GM12878 (cell line): ENCODE measurements around the gene COA1. TPM values are rescaled to one million over a fixed set of nuclear protein-coding genes. Genes with fewer than 3 reads are reported as not detected.
A peak's percentile ranks its signal among the peaks of the same experiment; 100 is the strongest.

Source experiments
- ATAC-seq: fragments of 200-7000 bp; cut with Tn5 transposase; 3 replicates; pipeline ENCODE4 v1.9.1; 2020; ENCODE audit warnings: mild to moderate bottlenecking, moderate library complexity
- BruUV-seq: library from RNA; stranded (reverse); fragments of 400-500 nt; replicated peaks from 2 replicates; lab custom pipeline; 2021; lab: Mats Ljungman, UMichigan
- CTCF ChIA-PET: fragments of 300-600 bp; sonication (Branson Sonifier 250); formaldehyde crosslinking; extraction: SDS; loops from one replicate; lab custom pipeline; 2021; ENCODE audit warnings: inconsistent platforms; lab: Yijun Ruan, JAX
- POLR2A ChIA-PET: fragments of 350-600 bp; formaldehyde crosslinking; extraction: SDS; loops from one replicate; lab custom pipeline; 2021; ENCODE audit warnings: inconsistent platforms; lab: Charles Lee
- RAD21 ChIA-PET: fragments of 300-600 bp; sonication (Branson Sonifier 250); formaldehyde crosslinking; loops from one replicate; lab custom pipeline; 2023; ENCODE audit warnings: antibody characterized with exemption; ENCODE audit not compliant: unreplicated experiment; lab: Charles Lee
- SMC1A ChIA-PET: fragments of 300-600 bp; sonication (Branson Sonifier 250); formaldehyde crosslinking; loops from one replicate; lab custom pipeline; 2023; ENCODE audit not compliant: unreplicated experiment, uncharacterized antibody; lab: Charles Lee
- DNase-seq: peaks from one replicate; pipeline ENCODE4 v3.0.0-alpha.2; 2011; ENCODE audit warnings: low read depth, low spot score
- FAIRE-seq: peaks from 3 replicates; lab custom pipeline; 2011; peaks lifted over from hg19 to GRCh38; lab: Jason Lieb, UNC
- H2AFZ ChIP-seq: 2 replicates; pipeline ENCODE4 v1.6.0; 2011; ENCODE audit warnings: low read depth, low read length, control low read depth; ENCODE audit not compliant: control insufficient read depth
- H3K27ac ChIP-seq: 2 replicates; pipeline ENCODE4 v1.5.1; 2011; ENCODE audit warnings: control low read depth; ENCODE audit not compliant: control insufficient read depth, insufficient read depth
- H3K27me3 ChIP-seq, 2 experiments: replicated peaks in 1 of 2; 2 replicates each; pipeline versions ENCODE4 v1.6.0 to v1.6.1; 2011; ENCODE audit warnings: low read length in 1 of 2; ENCODE audit not compliant: control insufficient read depth in 2 of 2, insufficient read depth in 2 of 2
- H3K36me3 ChIP-seq, 2 experiments: 2 replicates each; pipeline ENCODE4 v1.5.1; 2011; ENCODE audit warnings: low read length in 1 of 2; ENCODE audit not compliant: control insufficient read depth in 2 of 2, insufficient read depth in 2 of 2
- H3K4me1 ChIP-seq: 2 replicates; pipeline ENCODE4 v1.6.1; 2011; ENCODE audit warnings: mild to moderate bottlenecking, low read length, moderate library complexity, mixed read lengths; ENCODE audit not compliant: control insufficient read depth, insufficient read depth
- H3K4me2 ChIP-seq: 2 replicates; pipeline ENCODE4 v1.6.0; 2011; ENCODE audit warnings: control low read depth; ENCODE audit not compliant: control insufficient read depth, insufficient read depth
- H3K4me3 ChIP-seq: fragments of 200-600 bp; sonication (generic); 2 replicates; pipeline ENCODE4 v1.5.1; 2016
- H3K79me2 ChIP-seq: 2 replicates; pipeline ENCODE4 v1.6.0; 2011; ENCODE audit warnings: low read length; ENCODE audit not compliant: control insufficient read depth, insufficient read depth
- H3K9ac ChIP-seq: 2 replicates; pipeline ENCODE4 v1.8.0; 2011; ENCODE audit warnings: low read length, control low read depth, mixed read lengths; ENCODE audit not compliant: control insufficient read depth, insufficient read depth
- H3K9me3 ChIP-seq: replicated peaks from 3 replicates; pipeline ENCODE4 v1.5.1; 2011; ENCODE audit warnings: mild to moderate bottlenecking, low read length; ENCODE audit not compliant: control insufficient read depth, insufficient read depth
- H4K20me1 ChIP-seq: 2 replicates; pipeline ENCODE4 v1.6.0; 2011; ENCODE audit not compliant: control insufficient read depth, insufficient read depth
- ATF2 ChIP-seq: IDR thresholded peaks from 2 replicates; pipeline ENCODE4 v1.6.1; 2012; ENCODE audit warnings: low read length, inconsistent platforms
- CEBPB ChIP-seq, 2 experiments: fragments of 150-350 bp in 1 of 2; IDR thresholded peaks; 2 replicates each; pipeline ENCODE4 v1.6.1; 2012 to 2014; ENCODE audit warnings: low read depth in 2 of 2, low read length in 2 of 2, borderline replicate concordance in 1 of 2, inconsistent platforms in 1 of 2
- EED ChIP-seq: sonication (generic); IDR thresholded peaks from 2 replicates; pipeline ENCODE4 v1.6.1; 2016; ENCODE audit warnings: antibody characterized with exemption, low read depth
- ESRRA ChIP-seq: IDR thresholded peaks from 2 replicates; pipeline ENCODE4 v1.6.1; 2012; ENCODE audit warnings: mild to moderate bottlenecking, low read length, improper control_type of control experiment
- HCFC1 ChIP-seq: fragments of 150-350 bp; IDR thresholded peaks from 2 replicates; pipeline ENCODE4 v1.6.1; 2014; ENCODE audit warnings: low read length
- HDAC2 ChIP-seq: fragments of 200-600 bp; sonication (generic); IDR thresholded peaks from 2 replicates; pipeline ENCODE4 v1.6.1; 2017
- MYB ChIP-seq: fragments of 150-350 bp; IDR thresholded peaks from 2 replicates; pipeline ENCODE4 v1.6.1; 2014; ENCODE audit warnings: mild to moderate bottlenecking, low read depth, low read length, borderline replicate concordance
- MYC ChIP-seq: IDR thresholded peaks from 2 replicates; pipeline ENCODE4 v1.6.1; 2011; ENCODE audit warnings: mild to moderate bottlenecking, low read length, moderate library complexity, inconsistent platforms; ENCODE audit not compliant: insufficient read depth, insufficient replicate concordance, insufficient read length, severe bottlenecking
- NR2F1 ChIP-seq: fragments of 450-650 bp; conservative IDR thresholded peaks from 2 replicates; pipeline ENCODE4 v1.6.1; 2017; ENCODE audit warnings: mild to moderate bottlenecking
- POU2F2 ChIP-seq: IDR thresholded peaks from 3 replicates; pipeline ENCODE4 v1.6.1; 2011; ENCODE audit warnings: low read depth, mild to moderate bottlenecking, low read length, borderline replicate concordance
- RAD51 ChIP-seq: fragments of 450-650 bp; IDR thresholded peaks from 2 replicates; pipeline ENCODE4 v1.6.1; 2016; ENCODE audit warnings: moderate library complexity, mild to moderate bottlenecking, inconsistent platforms
- SREBF2 ChIP-seq: IDR thresholded peaks from 2 replicates; pipeline ENCODE4 v1.6.1; 2012; ENCODE audit warnings: mild to moderate bottlenecking, low read length
- ZNF622 ChIP-seq: fragments of 450-650 bp; IDR thresholded peaks from 2 replicates; pipeline ENCODE4 v1.6.1; 2017; ENCODE audit warnings: mild to moderate bottlenecking, inconsistent platforms
- WGBS: methylation state at CpG from one replicate; pipeline ENCODE4 v1.1.6; 2016; ENCODE audit warnings: low lambda C conversion rate; ENCODE audit not compliant: insufficient replicate concordance, insufficient coverage; ENCODE audit errors: missing lambda C conversion rate; 5-methylcytosine and 5-hydroxymethylcytosine counted together
- in situ Hi-C: fragments of 300-500 bp; cut with MboI; formaldehyde crosslinking; loops from 9 replicates; pipeline ENCODE4 v1.14.3; 2018; ENCODE audit warnings: mixed read lengths
- intact Hi-C: fragments of 100-400 bp; cut with micrococcal nuclease; formaldehyde crosslinking; loops from one replicate; pipeline ENCODE4 v1.14.2; 2022; ENCODE audit not compliant: unreplicated experiment
- polyA plus RNA-seq, 11 experiments: library from polyadenylated mRNA; depleted of rRNA in 4 of 11; unstranded in 6 of 11; stranded (reverse) in 5 of 11; fragments of >200 nt; fragmentation: Nextera tagmentation in 4 of 11; fragmentation: Illumina TruSeq in 1 of 11; extraction: Ambion mirVana in 4 of 11; extraction: Trizol in 1 of 11; gene quantifications; 1 replicate in 1 of 11; 2 replicates in 10 of 11; pipeline versions ENCODE4 v1.2.1 to v1.2.3, GENCODE V29; 2011 to 2016; ENCODE audit warnings: inconsistent platforms in 2 of 11, missing spikeins in 2 of 11, low read depth in 1 of 11
- total RNA-seq, 4 experiments: library from RNA; depleted of rRNA in 3 of 4; stranded (reverse); fragments of >200 nt in 3 of 4; fragmentation: Illumina TruSeq in 1 of 4; extraction: Trizol in 1 of 4; gene quantifications; 2 replicates each; pipeline versions ENCODE4 v1.2.1 to v1.2.3, GENCODE V29; 2013 to 2021
- TF ChIP-seq, protein P1 (sequence below): fragments of 450-650 bp; IDR thresholded peaks from 2 replicates; pipeline ENCODE4 v1.6.1; 2017; ENCODE audit warnings: mild to moderate bottlenecking, low read depth, inconsistent platforms; ENCODE audit not compliant: poor library complexity, severe bottlenecking
- TF ChIP-seq, protein P2 (sequence below): fragments of 450-650 bp; IDR thresholded peaks from 2 replicates; pipeline ENCODE4 v1.6.1; 2016; ENCODE audit warnings: mild to moderate bottlenecking, moderate library complexity, borderline replicate concordance

Gene COA1
- total and polyA plus RNA-seq, 10 of the 15 experiments (the other 5 are each of a cell fraction or from before 2014, with no cell fraction given) = 83.1 to 258 (median 111) TPM

DNA sequence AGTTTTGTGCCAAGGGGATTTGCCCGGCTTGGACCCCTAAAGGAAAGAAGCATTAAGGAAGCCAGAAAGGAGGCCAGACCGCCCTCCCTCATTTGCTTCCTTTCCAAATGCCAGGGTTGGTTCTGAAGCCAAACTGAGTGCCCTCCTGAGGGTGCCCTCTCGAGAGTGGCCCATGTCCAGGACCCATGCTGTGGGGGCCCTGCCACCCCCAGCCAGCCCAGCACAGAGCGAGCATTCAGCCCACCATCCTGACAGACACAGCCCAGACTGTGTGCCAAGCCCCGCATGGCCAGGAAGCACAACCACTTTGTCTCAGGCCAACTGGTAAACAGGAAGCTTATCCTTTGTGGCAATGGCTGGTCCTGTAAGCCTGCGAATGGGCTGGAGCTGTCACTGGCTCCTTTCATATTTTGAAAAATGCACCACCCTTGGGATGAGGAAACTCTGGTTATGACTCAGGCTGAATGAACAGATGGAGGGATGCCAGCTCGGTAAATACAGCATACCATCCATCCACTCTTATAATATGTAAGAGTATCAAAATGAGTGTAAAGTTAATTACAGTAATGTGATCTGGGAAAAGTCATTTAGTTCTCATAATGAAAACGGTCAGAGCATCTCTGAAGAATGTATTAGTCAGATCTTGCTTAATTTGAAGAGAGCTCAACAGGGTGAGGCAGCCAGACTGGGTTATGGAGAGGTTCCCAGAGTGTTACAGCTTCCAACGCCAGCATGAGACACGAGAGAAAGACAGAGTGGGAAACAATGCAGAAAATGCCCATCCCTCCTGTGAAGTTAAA is 81.5 kb downstream of the COA1 start:
- CTCF ChIA-PET = interaction anchor here (0.8 to 10.7 kb wide), 8 partner anchors 22 to 192 kb away, joined by 3 to 183 read pairs (median 4); partner anchors contain the start of gene STK17A
- no peak for FAIRE-seq
- POLR2A ChIA-PET = interaction anchor here (0.9 to 10.0 kb wide), 8 partner anchors 8 to 114 kb away, joined by 3 to 138 read pairs (median 8); partner anchors contain the start of gene STK17A
- RAD21 ChIA-PET = interaction anchor here (0.5 to 10.8 kb wide), 26 partner anchors 9 to 712 kb away, joined by 3 to 280 read pairs (median 4); partner anchors contain the start of genes COA1 and STK17A
- Histone ChIP-seq H3K36me3 (peaks cover 18 to 19% of the 10 kb centered on the region in 2 experiments; a peak in 3 of 4 replicates), H3K4me2 (peak overlapping the region; percentile 98), H4K20me1 (no peaks in the 10 kb centered on the region), H3K4me1 (peaks cover 68% of the 10 kb centered on the region), H3K27ac (peak overlapping the region; percentile 99), H3K9ac (peak overlapping the region; percentile 77), H3K27me3 (no peaks in the 10 kb centered on the region), H3K4me3 (peak overlapping the region; percentile 58), H3K79me2 (peaks cover 53% of the 10 kb centered on the region), H2AFZ (no peak overlapping the region), H3K9me3 (peaks cover 2% of the 10 kb centered on the region; the same call in 1 of the 3 replicates)
- peak; percentile 85 for DNase-seq
- no TSS peak for BruUV-seq
- intact Hi-C loops (loop anchor here (1.0 to 2.0 kb wide), 5 partner anchors 31 to 187 kb away; no protein-coding TSS in a partner anchor), in situ Hi-C loops (no loop called here)
- ATAC-seq = peak; percentile 55
- 5% methylated on average over 10 of the region's 10 CpGs for WGBS
- SMC1A ChIA-PET = interaction anchor here (0.6 to 13.8 kb wide), 18 partner anchors 9 to 190 kb away, joined by 3 to 177 read pairs (median 4); partner anchors contain the start of gene STK17A
- TF ChIP-seq, protein P1, sequence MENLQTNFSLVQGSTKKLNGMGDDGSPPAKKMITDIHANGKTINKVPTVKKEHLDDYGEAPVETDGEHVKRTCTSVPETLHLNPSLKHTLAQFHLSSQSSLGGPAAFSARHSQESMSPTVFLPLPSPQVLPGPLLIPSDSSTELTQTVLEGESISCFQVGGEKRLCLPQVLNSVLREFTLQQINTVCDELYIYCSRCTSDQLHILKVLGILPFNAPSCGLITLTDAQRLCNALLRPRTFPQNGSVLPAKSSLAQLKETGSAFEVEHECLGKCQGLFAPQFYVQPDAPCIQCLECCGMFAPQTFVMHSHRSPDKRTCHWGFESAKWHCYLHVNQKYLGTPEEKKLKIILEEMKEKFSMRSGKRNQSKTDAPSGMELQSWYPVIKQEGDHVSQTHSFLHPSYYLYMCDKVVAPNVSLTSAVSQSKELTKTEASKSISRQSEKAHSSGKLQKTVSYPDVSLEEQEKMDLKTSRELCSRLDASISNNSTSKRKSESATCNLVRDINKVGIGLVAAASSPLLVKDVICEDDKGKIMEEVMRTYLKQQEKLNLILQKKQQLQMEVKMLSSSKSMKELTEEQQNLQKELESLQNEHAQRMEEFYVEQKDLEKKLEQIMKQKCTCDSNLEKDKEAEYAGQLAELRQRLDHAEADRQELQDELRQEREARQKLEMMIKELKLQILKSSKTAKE = no peak
- peak; percentile 60 for TF ChIP-seq NR2F1
- no peak for TF ChIP-seq MYB
- no peak for TF ChIP-seq ESRRA
- no peak for TF ChIP-seq HDAC2
- TF ChIP-seq SREBF2 = no peak
- TF ChIP-seq ZNF622 = no peak
- peak; percentile 98 for TF ChIP-seq EED
- TF ChIP-seq MYC = no peak
- TF ChIP-seq HCFC1 = no peak
- peak; percentile 90 for TF ChIP-seq ATF2
- no peak for TF ChIP-seq CEBPB (IDR thresholded peaks at IDR 0.05; ENCODE audit: borderline replicate concordance in 1 of 2, low read depth in 2 of 2, low read length in 2 of 2)
- TF ChIP-seq, protein P2, sequence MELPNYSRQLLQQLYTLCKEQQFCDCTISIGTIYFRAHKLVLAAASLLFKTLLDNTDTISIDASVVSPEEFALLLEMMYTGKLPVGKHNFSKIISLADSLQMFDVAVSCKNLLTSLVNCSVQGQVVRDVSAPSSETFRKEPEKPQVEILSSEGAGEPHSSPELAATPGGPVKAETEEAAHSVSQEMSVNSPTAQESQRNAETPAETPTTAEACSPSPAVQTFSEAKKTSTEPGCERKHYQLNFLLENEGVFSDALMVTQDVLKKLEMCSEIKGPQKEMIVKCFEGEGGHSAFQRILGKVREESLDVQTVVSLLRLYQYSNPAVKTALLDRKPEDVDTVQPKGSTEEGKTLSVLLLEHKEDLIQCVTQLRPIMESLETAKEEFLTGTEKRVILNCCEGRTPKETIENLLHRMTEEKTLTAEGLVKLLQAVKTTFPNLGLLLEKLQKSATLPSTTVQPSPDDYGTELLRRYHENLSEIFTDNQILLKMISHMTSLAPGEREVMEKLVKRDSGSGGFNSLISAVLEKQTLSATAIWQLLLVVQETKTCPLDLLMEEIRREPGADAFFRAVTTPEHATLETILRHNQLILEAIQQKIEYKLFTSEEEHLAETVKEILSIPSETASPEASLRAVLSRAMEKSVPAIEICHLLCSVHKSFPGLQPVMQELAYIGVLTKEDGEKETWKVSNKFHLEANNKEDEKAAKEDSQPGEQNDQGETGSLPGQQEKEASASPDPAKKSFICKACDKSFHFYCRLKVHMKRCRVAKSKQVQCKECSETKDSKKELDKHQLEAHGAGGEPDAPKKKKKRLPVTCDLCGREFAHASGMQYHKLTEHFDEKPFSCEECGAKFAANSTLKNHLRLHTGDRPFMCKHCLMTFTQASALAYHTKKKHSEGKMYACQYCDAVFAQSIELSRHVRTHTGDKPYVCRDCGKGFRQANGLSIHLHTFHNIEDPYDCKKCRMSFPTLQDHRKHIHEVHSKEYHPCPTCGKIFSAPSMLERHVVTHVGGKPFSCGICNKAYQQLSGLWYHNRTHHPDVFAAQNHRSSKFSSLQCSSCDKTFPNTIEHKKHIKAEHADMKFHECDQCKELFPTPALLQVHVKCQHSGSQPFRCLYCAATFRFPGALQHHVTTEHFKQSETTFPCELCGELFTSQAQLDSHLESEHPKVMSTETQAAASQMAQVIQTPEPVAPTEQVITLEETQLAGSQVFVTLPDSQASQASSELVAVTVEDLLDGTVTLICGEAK = no peak
- no peak for TF ChIP-seq POU2F2
- no peak for TF ChIP-seq RAD51
